ENCODE data around the gene DOK7.

- TF ChIP-seq POLR2A (IDR thresholded peaks at IDR 0.05) = no peak
- TF ChIP-seq CTCF (IDR thresholded peaks at IDR 0.05) = no peak
Measured at GRCh38 chr4:3512719-3513118, 49.6 kb downstream of the DOK7 start.

Data from breast epithelium (tissue), 3 donors.